ENCODE data around the gene ALOX15.
"Not testable (repeated sequence)": the region's sequence is repeated elsewhere in the genome, so short reads cannot be mapped to it uniquely, and the experiment has no call there.

Gene ALOX15

DNA sequence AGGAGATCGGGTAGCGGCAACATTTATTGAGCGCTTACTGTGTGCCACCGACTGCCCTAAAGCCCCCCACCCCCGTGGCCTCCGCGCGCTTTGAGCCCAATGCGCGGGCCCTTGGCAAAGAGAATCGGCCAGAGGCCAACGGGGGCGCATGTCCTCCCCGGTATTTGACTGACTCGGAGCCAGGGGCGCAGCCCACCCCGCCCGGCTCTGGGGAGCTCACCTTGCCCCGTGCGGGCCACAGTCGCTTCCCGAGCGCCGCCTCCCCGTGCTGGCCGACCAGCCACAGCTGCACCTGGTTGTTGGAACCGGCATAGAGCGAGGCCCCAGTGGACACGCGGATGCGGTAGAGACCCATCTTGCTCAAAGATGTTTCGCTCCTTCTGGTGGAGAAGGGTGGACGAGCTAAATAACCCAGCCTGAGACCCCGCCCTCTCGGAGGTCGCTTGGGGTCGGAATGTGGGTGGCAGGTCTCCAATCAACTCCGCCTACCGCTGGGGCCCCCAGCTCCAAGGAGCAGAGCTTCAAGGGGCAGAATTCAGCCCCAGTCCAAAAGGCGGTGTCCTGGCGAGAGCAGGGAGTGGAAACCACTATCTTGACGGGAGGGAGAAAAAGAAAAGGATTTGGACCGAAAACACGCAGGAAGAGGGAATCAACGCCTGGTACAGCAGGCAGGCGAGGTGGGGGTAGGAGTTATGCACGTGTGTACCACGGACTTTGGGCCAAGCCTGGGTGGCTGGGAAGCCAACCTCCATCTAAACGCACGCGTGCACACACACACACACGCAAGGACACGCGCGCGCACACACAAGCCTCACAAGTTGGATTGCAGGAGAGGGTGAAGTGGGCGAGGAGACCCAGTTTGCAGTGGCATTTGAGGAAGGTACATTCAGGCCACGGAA is at the start of gene ALOX15:
TSS of gene ALOX15 (minus strand) at position 382 of the 899 bp plus-strand sequence. CDS start at position 355, 27 bp downstream.
- DNase-seq: no peak

- DNase-seq: no peak
These were observed 49.3 kb upstream of the ALOX15 start for GRCh38 chr17:4690745-4691144.

DNA sequence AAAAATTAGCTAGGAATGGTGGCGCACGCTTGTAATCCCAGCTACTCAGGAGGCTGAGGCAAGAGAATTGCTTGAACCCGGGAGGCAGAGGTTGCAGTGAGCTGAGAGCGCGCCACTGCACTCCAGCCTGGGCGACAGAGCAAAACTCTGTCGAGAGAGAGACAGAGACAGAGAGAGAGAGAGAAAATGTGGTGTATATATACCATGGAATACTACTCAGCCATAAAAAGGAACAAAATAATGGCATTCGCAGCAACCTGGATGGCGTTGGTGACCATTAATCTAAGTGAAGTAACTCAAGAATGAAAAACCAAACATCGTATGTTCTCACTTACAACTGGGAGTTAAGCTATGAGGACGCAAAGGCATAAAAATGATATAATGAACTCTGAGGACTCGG is 48.4 kb upstream of the ALOX15 start:
- DNase-seq: not testable (repeated sequence)

GRCh38 chr17:4683739-4684138 is 42.3 kb upstream of the ALOX15 start:
- DNase-seq: not testable (repeated sequence)

DNA sequence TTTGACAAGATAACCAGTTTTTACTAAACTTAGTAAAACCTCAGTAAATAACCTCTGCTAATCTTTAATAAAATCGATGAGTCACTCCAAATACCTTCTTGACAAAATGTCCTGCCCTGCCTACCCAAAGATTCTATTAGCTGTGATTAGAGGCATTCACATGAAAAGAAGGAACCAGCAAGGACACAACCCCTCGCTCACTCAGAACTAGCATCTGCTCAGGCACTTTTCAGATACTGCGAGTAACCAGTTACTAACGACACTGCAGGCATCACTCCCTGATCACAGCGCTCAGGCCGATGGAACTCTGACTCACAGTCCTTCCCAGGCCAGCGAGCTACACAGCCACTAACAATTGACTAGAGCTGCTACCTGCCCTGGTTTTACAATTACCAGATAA is 38.2 kb upstream of the ALOX15 start:
- DNase-seq: no peak

GRCh38 chr17:4678448-4679026 is 37.1 kb upstream of the ALOX15 start:
- DNase-seq: no peak

DNA sequence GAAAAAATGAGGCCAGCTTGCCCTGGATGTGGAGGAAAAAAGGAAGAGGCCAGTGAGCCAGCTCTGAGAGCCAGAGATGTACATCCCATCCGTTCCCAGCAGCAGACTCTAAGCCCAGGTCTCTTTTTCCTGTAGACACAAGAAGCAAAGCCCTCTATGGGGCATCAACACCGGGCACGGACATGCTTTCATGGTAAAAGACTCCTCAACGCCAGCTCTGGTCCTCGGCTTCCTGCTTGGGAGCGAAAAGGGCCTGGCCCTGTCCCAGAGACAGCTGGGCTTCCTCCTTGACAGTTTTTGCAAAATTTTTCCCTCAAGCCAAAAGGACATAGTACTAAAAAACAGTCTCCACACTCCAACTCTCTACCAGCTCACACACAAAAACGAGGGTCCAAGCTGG is 35.3 kb upstream of the ALOX15 start:
- no peak for DNase-seq

DNA sequence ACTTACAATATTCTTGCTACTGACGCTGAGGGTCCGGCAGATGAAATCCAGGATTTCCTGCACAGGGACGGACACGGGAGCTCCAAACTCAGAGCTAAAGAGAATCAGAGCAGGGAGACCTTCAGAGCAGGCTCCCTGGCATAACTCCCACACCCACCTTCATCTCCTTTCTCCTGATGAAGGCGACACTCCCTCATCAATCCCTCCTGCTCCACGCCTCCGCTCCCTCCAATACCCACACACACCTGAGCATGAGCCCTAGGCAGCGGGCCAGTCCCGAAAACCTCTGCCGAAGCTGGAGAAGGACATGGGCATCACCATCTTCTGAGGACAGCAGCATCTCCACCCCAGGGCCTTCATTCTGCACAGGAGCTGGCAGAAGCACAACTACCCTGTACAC is 34.3 kb upstream of the ALOX15 start:
- DNase-seq: no peak

DNA sequence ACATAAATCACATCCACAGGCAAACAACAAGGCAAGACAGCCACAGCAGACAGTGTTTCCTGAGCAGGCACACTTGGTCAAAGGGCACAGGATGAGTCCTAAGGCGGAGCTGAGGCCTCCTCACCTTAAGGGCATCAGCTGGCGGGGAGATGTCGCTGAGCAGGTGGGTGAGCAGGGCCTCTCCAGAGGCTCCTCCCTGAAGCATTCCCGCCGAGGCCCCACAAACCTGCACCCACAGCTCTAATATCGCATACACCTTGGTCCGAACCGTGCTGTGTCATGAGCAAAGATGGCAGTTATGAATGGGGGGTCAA is 33.2 kb upstream of the ALOX15 start:
- DNase-seq: no peak

- no peak for DNase-seq
These were observed 32.7 kb upstream of the ALOX15 start for GRCh38 chr17:4673986-4674684.

GRCh38 chr17:4673169-4673568 is 31.7 kb upstream of the ALOX15 start:
- no peak for DNase-seq

GRCh38 chr17:4672751-4673150 is 31.3 kb upstream of the ALOX15 start:
- no peak for DNase-seq

- DNase-seq: no peak
These were observed 30.7 kb upstream of the ALOX15 start for GRCh38 chr17:4672055-4672630.

DNA sequence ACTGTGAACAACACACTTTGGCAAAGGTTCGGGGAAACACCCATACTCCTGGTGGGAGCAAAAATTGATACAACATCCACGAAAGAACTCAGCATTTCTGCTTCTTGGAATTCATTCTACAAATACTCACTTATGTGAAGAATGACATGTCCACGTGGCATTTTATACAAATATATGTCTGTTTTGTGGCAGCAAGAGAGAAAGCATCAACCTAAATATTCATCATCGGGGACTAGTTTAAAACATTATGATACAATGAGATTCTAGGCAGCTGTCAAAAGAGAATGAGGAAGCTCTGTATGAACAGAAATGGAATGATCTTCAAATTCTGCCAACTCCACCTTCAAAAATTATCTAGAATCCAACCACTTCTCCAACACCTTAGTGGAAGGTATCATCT is 25.7 kb upstream of the ALOX15 start:
- DNase-seq: no peak

GRCh38 chr17:4666296-4666695 is 24.8 kb upstream of the ALOX15 start:
- no peak for DNase-seq

- DNase-seq: no peak
These were observed 23.5 kb upstream of the ALOX15 start for GRCh38 chr17:4665027-4665426.

- DNase-seq: no peak
These were observed 22.8 kb upstream of the ALOX15 start for GRCh38 chr17:4664230-4664629.

- no peak for DNase-seq
These were observed 22.2 kb upstream of the ALOX15 start for GRCh38 chr17:4663711-4664110.

GRCh38 chr17:4658478-4659305 is 17.2 kb upstream of the ALOX15 start:
- DNase-seq: no peak

GRCh38 chr17:4657678-4658077 is 16.2 kb upstream of the ALOX15 start:
- no peak for DNase-seq

DNA sequence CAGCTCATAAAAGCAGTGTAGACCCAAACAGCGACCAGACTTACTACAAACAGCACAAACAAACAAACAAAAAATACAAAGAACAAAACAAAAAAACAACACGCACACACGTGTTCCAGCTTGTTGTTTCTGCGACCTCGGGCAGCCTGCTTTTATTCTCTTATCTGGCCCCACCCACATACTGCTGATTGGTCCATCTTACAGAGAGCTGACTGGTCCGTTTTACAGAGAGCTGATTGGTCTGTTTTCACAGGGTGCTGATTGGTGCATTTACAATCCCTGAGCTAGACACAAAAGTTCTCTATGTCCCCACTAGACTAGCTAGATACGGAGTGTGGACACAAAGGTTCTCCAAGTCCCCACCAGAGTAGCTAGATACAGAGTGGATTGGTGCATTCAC is 14.5 kb upstream of the ALOX15 start:
- not testable (repeated sequence) for DNase-seq

GRCh38 chr17:4652997-4653396 is 11.5 kb upstream of the ALOX15 start:
- no peak for DNase-seq

GRCh38 chr17:4648741-4649140 is 7.3 kb upstream of the ALOX15 start:
- DNase-seq: no peak

Data from NCI-H1417 treated with DMSO at 0.1 percent for 48 hours (cell line).